Naive B cell (primary cell): Measurements from ENCODE around the gene RFX3. TPM values are rescaled to one million over a fixed set of nuclear protein-coding genes. Genes with fewer than 3 reads are reported as not detected.

Source experiments
- ATAC-seq, 2 donors: fragments of 150-1000 bp; cut with Tn5 transposase; 2 replicates each; pipeline ENCODE4 v1.10.0; 2021; ENCODE audit warnings: low read depth in 2 of 2, mild to moderate bottlenecking in 2 of 2, moderate library complexity in 2 of 2
- DNase-seq: peaks from one replicate; pipeline ENCODE4 v3.0.0; 2022
- H3K27ac Mint-ChIP-seq, 6 donors: one replicate each; pipeline ENCODE4 v1.8.0; 2020 to 2022; ENCODE audit warnings: mild to moderate bottlenecking in 6 of 6, mixed read lengths in 6 of 6, moderate library complexity in 5 of 6, inconsistent platforms in 2 of 6
- H3K27me3 Mint-ChIP-seq, 3 donors: one replicate each; pipeline ENCODE4 v1.8.0; 2021 to 2022; ENCODE audit warnings: mixed read lengths in 3 of 3, mild to moderate bottlenecking in 1 of 3
- H3K36me3 Mint-ChIP-seq, 2 donors: one replicate each; pipeline ENCODE4 v1.8.0; 2020 to 2022; ENCODE audit warnings: mixed read lengths in 2 of 2, inconsistent platforms in 1 of 2, mild to moderate bottlenecking in 1 of 2
- H3K4me1 Mint-ChIP-seq, 3 donors: one replicate each; pipeline ENCODE4 v1.8.0; 2020 to 2022; ENCODE audit warnings: mixed read lengths in 3 of 3, inconsistent platforms in 1 of 3, mild to moderate bottlenecking in 1 of 3, moderate library complexity in 1 of 3
- H3K4me3 Mint-ChIP-seq, 8 donors: one replicate each; pipeline ENCODE4 v1.8.0; 2020 to 2022; ENCODE audit warnings: mild to moderate bottlenecking in 8 of 8, mixed read lengths in 8 of 8, moderate library complexity in 8 of 8, inconsistent platforms in 2 of 8
- H3K9me3 Mint-ChIP-seq, 7 donors: one replicate each; pipeline ENCODE4 v1.8.0; 2020 to 2022; ENCODE audit warnings: mixed read lengths in 7 of 7, mild to moderate bottlenecking in 5 of 7, inconsistent platforms in 2 of 7, moderate library complexity in 1 of 7
- polyA plus RNA-seq, 6 donors: library from polyadenylated mRNA; unstranded; fragments of 300-500 nt; fragmentation: Illumina TruSeq; gene quantifications; one replicate each; pipeline ENCODE4 v1.2.3, GENCODE V29; 2021; ENCODE audit warnings: low read depth in 6 of 6

RFX3 gene
- polyA plus RNA-seq, 6 donors from 2014 or later = 3.7 to 16.7 (median 6.3) TPM

- peaks cover 27 to 28% of the 10 kb centered on the region in 2 donors for H3K36me3 Mint-ChIP-seq
- H3K4me3 Mint-ChIP-seq = no peak overlapping the region
- no peaks in the 10 kb centered on the region for H3K9me3 Mint-ChIP-seq
- DNase-seq = no peak
- H3K27ac Mint-ChIP-seq = no peak overlapping the region
- no peaks in the 10 kb centered on the region for H3K27me3 Mint-ChIP-seq
- ATAC-seq = no peak
- no peaks in the 10 kb centered on the region for H3K4me1 Mint-ChIP-seq
These were observed 264.3 kb downstream of the RFX3 start for GRCh38 chr9:3261484-3261883.

DNA sequence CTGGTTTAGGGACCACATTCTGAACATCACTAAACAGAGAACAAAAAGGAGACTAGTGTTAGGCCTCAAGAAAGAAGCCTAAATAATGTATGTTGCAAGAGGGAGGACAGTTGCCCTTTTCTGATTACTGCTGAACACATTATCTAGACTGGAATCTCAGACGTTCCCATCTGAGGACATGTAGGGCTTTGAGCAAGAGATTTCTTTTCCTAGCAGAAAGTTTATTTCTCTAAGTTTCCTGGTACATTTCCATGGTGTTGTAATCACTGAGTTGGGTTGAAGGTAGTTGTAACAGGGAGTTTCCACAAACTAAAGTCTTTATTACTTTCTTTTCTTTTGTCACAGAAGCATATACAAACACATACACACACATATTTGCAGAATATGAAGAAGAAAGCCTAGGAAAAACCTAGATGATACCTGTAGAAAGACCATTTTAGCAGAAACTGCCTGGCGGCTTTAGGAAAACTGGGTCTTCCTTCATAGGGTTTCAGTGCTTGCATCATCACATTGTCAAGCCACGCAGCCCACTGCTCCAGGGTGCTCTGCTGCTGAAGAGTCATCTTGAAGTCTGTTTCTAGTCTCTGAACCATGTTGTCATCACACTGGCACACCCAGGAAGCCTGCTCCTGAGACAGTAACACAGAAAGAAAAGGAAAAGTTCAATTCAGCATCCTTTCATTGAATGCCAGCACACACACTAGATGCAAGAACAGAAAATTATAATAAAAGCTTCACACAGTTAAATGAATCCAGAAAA, 269.1 kb downstream of the RFX3 start:
- no peak for ATAC-seq
- Mint-ChIP-seq H3K27ac (no peak overlapping the region), H3K4me1 (no peaks in the 10 kb centered on the region), H3K9me3 (no peaks in the 10 kb centered on the region), H3K4me3 (no peak overlapping the region), H3K27me3 (no peaks in the 10 kb centered on the region), H3K36me3 (peaks cover 25 to 48% of the 10 kb centered on the region in 2 donors)
- no peak for DNase-seq

GRCh38 chr9:3251309-3251708, 274.5 kb downstream of the RFX3 start:
- no peak for DNase-seq
- Mint-ChIP-seq H3K4me3 (no peak overlapping the region), H3K4me1 (no peaks in the 10 kb centered on the region), H3K36me3 (peaks cover 24 to 42% of the 10 kb centered on the region in 2 donors), H3K9me3 (no peaks in the 10 kb centered on the region), H3K27ac (no peak overlapping the region), H3K27me3 (no peaks in the 10 kb centered on the region)
- ATAC-seq = no peak

GRCh38 chr9:3250741-3251140, 275.1 kb downstream of the RFX3 start:
- Mint-ChIP-seq H3K4me3 (no peak overlapping the region), H3K4me1 (no peaks in the 10 kb centered on the region), H3K36me3 (peaks cover 26 to 40% of the 10 kb centered on the region in 2 donors), H3K27me3 (no peaks in the 10 kb centered on the region), H3K27ac (no peak overlapping the region), H3K9me3 (no peaks in the 10 kb centered on the region)
- no peak for ATAC-seq
- no peak for DNase-seq

- peaks cover 0 to 4% (median 0%) of the 10 kb centered on the region in 3 donors for H3K4me1 Mint-ChIP-seq
- H3K36me3 Mint-ChIP-seq = peaks cover 12 to 22% of the 10 kb centered on the region in 2 donors
- peak overlapping the region in 1 of 6 donors; percentile 23 for H3K27ac Mint-ChIP-seq
- no peak for DNase-seq
- ATAC-seq = no peak
- no peaks in the 10 kb centered on the region for H3K9me3 Mint-ChIP-seq
- no peaks in the 10 kb centered on the region for H3K27me3 Mint-ChIP-seq
- H3K4me3 Mint-ChIP-seq = no peak overlapping the region
These were observed 278.6 kb downstream of the RFX3 start for GRCh38 chr9:3247211-3247610.

- peaks cover 0 to 4% (median 0%) of the 10 kb centered on the region in 3 donors for H3K4me1 Mint-ChIP-seq
- DNase-seq (no peak), ATAC-seq (no peak)
- H3K4me3 Mint-ChIP-seq = no peak overlapping the region
- no peak overlapping the region for H3K27ac Mint-ChIP-seq
- no peaks in the 10 kb centered on the region for H3K27me3 Mint-ChIP-seq
- no peaks in the 10 kb centered on the region for H3K9me3 Mint-ChIP-seq
- peaks cover 7 to 18% of the 10 kb centered on the region in 2 donors for H3K36me3 Mint-ChIP-seq
These were observed 279.6 kb downstream of the RFX3 start for GRCh38 chr9:3246241-3246640.

- Mint-ChIP-seq H3K4me1 (peaks cover 0 to 4% (median 0%) of the 10 kb centered on the region in 3 donors), H3K9me3 (no peaks in the 10 kb centered on the region), H3K4me3 (no peak overlapping the region), H3K27me3 (no peaks in the 10 kb centered on the region), H3K27ac (peak overlapping the region in 2 of 6 donors; percentile 9 to 22), H3K36me3 (peaks cover 0 to 18% of the 10 kb centered on the region in 2 donors)
- ATAC-seq = no peak
- no peak for DNase-seq
These were observed 280.7 kb downstream of the RFX3 start for GRCh38 chr9:3244963-3245653.

DNA sequence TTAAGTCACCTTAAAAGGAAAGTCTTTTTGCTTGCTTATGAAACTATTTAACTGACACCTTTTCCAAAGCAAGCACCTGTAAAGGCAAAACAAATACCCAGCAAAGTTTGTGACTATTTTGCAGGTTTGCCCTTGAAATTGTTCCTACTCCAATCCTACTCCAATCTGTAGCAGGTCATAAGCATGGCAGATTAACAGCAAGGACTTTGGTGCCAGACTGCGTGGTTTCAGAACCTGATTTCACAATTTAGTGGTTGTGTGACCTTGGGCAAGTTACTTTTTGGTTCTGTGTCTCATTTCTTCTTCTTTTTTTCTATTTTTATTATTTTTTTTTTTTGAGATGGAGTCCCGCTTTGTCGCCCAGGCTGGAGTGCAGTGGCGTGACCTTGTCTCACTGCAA, 282.1 kb downstream of the RFX3 start:
- DNase-seq = no peak
- H3K36me3 Mint-ChIP-seq = peaks cover 0 to 18% of the 10 kb centered on the region in 2 donors
- no peaks in the 10 kb centered on the region for H3K9me3 Mint-ChIP-seq
- no peak overlapping the region for H3K4me3 Mint-ChIP-seq
- H3K4me1 Mint-ChIP-seq = peaks cover 0 to 4% (median 0%) of the 10 kb centered on the region in 3 donors
- H3K27ac Mint-ChIP-seq = no peak overlapping the region
- no peaks in the 10 kb centered on the region for H3K27me3 Mint-ChIP-seq
- no peak for ATAC-seq

GRCh38 chr9:3241290-3241689, 284.5 kb downstream of the RFX3 start:
- Mint-ChIP-seq H3K4me1 (peaks cover 0 to 4% (median 0%) of the 10 kb centered on the region in 3 donors), H3K27ac (peak overlapping the region in 3 of 6 donors; percentile 27 to 56 (median 28)), H3K36me3 (peaks cover 0 to 11% of the 10 kb centered on the region in 2 donors), H3K9me3 (no peaks in the 10 kb centered on the region), H3K4me3 (no peak overlapping the region), H3K27me3 (no peaks in the 10 kb centered on the region)
- ATAC-seq (no peak), DNase-seq (no peak)

GRCh38 chr9:3240656-3241268, 285.0 kb downstream of the RFX3 start:
- Mint-ChIP-seq H3K4me3 (no peak overlapping the region), H3K36me3 (peaks cover 0 to 9% of the 10 kb centered on the region in 2 donors), H3K4me1 (peaks cover 0 to 4% (median 0%) of the 10 kb centered on the region in 3 donors), H3K9me3 (no peaks in the 10 kb centered on the region), H3K27ac (peak overlapping the region in 1 of 6 donors; percentile 5), H3K27me3 (no peaks in the 10 kb centered on the region)
- ATAC-seq (peak; percentile 79 to 94), DNase-seq (peak; percentile 45)

DNA sequence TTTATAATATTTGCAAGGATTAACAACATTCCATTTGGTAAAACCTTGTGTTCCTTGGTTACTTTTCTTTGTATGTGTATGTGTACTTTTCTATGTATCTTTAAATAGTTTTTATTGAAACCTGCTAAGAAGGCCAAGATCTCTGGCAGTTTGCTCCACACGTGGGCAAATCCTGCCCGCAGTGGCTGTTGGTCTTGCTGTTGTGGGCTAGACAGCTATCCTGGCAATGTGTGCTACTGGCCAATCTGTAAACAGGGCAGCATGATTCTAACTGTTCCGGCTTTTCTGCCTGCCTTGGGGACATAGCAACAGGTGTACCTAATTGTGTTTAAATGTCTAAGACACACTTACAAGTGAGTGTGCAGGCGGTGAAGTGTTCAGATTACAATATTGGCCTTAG, 286.6 kb downstream of the RFX3 start:
- Mint-ChIP-seq H3K27me3 (no peaks in the 10 kb centered on the region), H3K9me3 (no peaks in the 10 kb centered on the region), H3K4me1 (no peaks in the 10 kb centered on the region), H3K4me3 (no peak overlapping the region), H3K36me3 (peaks cover 0 to 8% of the 10 kb centered on the region in 2 donors), H3K27ac (no peak overlapping the region)
- ATAC-seq = no peak
- no peak for DNase-seq

DNA sequence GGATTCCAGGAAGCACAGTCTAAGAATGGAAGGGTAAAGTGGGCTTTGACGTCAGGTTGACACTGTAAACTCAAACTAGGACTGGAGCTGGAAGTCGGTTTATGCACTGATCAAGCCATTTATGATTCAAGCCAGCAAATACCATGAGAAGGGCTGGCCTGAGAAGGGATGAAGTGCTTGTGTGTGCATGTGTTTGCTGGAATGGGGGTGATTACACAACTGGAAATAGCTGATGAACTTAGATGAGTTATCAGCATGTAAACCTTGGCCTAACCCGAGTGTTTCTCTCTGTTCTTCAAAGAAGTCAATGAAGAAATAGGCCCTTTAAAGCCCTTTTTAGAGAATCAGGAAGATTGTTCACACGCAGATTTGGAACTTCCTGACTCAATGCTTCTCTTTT, 287.6 kb downstream of the RFX3 start:
- Mint-ChIP-seq H3K36me3 (peaks cover 0 to 8% of the 10 kb centered on the region in 2 donors), H3K27me3 (no peaks in the 10 kb centered on the region), H3K4me1 (peaks cover 1 to 8% (median 3%) of the 10 kb centered on the region in 3 donors), H3K9me3 (no peaks in the 10 kb centered on the region), H3K4me3 (no peak overlapping the region), H3K27ac (no peak overlapping the region)
- no peak for ATAC-seq
- DNase-seq = no peak

DNA sequence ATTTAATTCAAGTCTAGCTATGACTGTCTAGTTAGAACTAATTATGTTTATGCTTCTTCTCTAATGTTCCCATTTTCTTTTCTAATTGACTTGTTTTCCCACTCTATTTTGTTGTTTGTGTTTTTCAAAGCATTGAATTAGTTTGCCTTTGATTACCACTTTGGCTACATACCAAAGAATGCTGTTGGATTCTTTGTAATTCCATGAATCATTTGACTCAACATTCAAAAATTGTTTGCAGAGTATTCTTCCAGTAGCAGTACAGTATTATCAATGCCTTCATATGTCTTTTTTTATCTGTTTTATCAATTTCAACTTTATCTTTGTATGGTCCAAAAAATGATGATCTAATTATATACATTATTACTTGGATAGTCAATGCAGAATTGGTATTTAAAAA, 288.7 kb downstream of the RFX3 start:
- no peak overlapping the region for H3K27ac Mint-ChIP-seq
- H3K36me3 Mint-ChIP-seq = peaks cover 0 to 8% of the 10 kb centered on the region in 2 donors
- ATAC-seq (no peak), DNase-seq (no peak)
- H3K4me3 Mint-ChIP-seq = no peak overlapping the region
- H3K4me1 Mint-ChIP-seq = peaks cover 9 to 19% (median 13%) of the 10 kb centered on the region in 3 donors
- no peaks in the 10 kb centered on the region for H3K9me3 Mint-ChIP-seq
- H3K27me3 Mint-ChIP-seq = no peaks in the 10 kb centered on the region

- peaks cover 13 to 20% (median 13%) of the 10 kb centered on the region in 3 donors for H3K4me1 Mint-ChIP-seq
- no peak for ATAC-seq
- no peak overlapping the region for H3K4me3 Mint-ChIP-seq
- no peaks in the 10 kb centered on the region for H3K27me3 Mint-ChIP-seq
- H3K27ac Mint-ChIP-seq = no peak overlapping the region
- no peaks in the 10 kb centered on the region for H3K9me3 Mint-ChIP-seq
- peaks cover 0 to 8% of the 10 kb centered on the region in 2 donors for H3K36me3 Mint-ChIP-seq
- no peak for DNase-seq
These were observed 290.3 kb downstream of the RFX3 start for GRCh38 chr9:3235497-3235896.
